ENCODE results near the gene LHX6. TPM values are rescaled to one million over a fixed set of nuclear protein-coding genes. Genes with fewer than 3 reads are reported as not detected.

LHX6 gene
- total RNA-seq, 1 donor from 2014 or later, result 0.32 TPM

DNA sequence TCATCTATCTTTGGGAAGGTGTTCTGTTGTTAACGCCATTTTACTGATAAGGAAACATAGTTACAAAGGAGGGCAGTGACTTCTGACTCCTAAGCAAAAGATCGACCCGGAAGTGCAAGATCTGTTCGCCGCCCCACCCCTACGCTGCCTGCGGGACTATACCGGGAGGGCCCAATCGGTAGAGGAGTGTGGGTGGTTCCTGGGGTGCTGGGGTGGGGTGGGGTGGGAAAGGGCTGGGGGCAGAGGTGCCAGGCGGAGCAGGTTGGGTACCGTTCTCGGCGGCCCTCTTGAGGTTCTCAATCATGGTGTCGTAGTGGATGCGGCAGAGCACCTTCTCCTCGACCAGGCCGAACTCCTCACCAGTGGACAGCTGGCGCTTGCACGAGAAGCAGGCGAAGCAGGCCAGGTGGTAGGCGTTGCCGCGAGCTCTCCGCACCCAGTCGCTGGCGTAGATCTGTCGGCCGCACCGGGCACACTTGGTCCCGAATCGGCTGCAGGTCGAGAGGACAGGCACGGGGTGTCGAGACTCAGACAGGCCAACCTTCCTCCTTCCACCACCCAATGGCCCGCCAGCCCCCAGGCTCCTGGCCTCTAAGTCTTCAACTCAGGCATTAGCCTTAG is 11.8 kb downstream of the LHX6 start:
- no peak for DNase-seq (ENCODE audit: low read depth)

DNA sequence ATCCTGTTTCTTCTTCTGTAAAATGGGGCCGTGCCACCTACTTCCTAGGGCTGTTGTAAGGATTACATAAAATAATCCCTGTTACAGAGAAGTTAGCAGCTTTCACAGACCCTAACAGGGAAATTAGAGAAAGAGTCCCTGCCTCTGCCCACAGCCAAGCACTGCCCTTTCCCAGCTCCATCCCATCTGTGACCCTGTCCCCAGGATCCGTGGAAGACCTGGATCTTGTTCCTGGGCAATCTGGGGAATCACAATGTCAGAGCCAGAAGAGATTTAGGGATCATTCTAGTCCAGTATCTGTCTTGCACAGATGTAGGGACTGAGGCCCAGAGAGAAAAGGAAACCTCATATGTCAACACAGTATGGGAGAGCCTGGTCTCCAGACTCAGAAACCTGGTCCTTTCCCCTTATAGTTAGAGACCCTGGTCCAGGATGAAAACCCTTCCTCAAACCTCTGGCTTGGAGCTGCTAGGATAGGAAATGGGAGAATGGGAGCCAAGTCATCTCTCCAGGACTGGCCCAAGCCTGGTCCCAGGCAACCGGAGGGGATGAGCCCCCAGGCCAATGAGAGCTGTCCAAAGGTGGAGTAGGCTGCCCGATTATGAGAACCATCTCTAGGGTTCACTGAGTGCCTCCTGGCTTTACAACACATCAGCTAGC is 12.5 kb downstream of the LHX6 start:
- no peak for DNase-seq (ENCODE audit: low read depth)

DNA sequence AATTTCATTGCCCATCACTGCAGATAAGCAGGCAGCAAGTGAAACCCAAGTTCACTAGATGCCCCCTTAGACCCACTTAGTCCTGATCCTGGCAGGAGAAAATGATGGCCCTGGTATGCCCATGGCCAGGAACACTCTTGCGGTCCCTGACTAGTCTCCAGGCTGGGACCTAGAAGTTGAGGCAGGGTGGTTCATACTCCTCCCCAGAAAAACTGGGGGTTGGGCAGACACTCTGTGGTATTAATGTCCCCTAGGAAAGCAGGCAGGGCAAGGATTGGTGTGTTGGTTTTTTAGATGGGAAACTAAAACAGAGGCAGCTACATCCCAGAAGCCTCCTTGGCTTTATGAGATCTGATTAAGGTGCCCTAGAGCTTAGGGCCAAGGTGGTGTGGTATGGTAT is 13.1 kb downstream of the LHX6 start:
- no peak for DNase-seq (ENCODE audit: low read depth)

DNA sequence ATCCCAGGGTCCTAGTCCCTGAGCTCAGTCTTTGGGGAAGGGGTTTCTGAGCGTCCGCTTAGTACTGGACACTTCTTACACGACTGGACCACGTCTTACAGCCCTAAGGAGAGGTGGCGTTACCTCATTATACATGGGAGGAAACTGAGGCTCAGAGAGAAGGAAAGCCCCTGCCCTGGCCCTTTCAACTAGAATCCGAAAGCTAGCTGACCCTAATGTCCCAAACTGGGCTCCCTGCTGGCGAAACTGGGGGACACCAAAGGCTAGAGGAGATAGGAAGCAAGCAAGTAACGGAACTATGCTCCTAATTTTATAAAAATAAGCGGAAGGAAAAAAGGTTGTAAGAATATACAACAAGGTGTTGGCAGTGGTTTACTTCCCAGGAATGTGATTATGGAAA is 14.2 kb downstream of the LHX6 start:
- DNase-seq (ENCODE audit: low read depth), result no peak

DNA sequence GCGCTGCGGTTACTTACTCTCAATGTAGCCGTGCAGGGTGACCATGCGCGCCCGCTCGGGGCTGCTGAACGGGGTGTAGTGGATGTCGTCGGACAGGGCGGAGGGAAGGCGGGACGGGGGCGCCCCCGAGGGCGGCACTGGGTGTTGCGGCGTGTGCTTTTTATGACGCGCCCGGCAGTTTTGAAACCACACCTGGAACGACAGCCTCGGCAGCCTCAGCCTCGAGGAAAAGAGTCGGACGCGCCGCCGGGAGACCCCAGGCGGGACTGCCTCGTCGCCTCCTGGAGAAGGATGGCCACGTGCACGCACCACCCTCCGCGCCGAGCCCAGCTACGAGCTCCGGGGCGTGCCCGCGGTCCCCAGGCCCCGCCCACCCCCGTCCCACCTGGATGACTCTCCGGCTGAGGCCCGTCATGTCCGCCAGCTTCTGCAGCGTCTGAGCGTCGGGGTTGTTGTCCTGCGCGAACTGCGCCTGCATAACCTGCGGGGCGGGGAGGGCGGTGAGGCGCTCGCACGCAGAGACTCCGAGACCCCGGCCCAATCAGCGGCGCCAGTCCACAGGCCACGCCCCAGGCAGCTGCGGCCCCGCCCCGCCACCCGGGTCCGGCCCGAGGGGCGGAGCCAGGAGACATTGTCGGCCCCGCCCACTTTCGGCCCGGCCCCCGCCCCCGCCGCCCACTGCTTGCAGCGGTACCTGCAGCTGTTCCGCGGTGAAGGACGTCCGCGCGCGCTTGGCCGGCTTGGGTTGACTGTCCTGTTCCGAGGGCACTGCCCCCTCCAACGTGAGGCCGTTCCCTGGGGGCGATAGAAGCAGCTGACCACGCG is 15.0 kb downstream of the LHX6 start:
- DNase-seq (ENCODE audit: low read depth), result peak; percentile 71

DNA sequence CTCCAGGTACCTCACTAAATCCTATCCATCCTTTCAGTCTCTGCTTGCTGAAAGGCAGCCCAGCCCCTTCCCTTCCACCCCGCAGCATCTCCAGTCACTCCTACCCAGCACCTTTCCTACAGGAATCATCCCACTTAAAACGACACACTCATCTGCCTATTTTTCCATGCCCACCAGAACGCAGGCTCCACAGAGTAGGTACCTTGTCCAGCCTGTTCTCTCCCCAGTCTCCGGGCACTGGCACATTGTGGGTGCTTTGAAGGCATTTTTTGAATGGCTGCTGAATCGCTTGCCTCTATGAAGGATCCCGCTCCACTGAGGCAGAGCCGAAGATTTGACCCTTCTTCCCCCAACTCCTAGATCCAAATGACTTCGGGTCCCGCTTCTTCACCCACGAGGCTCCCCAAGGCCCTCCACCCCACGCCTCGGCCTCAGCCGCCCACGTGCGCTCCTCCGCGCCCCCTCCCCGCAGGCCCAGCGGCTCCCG is 15.6 kb downstream of the LHX6 start:
- no peak for DNase-seq (ENCODE audit: low read depth)

DNA sequence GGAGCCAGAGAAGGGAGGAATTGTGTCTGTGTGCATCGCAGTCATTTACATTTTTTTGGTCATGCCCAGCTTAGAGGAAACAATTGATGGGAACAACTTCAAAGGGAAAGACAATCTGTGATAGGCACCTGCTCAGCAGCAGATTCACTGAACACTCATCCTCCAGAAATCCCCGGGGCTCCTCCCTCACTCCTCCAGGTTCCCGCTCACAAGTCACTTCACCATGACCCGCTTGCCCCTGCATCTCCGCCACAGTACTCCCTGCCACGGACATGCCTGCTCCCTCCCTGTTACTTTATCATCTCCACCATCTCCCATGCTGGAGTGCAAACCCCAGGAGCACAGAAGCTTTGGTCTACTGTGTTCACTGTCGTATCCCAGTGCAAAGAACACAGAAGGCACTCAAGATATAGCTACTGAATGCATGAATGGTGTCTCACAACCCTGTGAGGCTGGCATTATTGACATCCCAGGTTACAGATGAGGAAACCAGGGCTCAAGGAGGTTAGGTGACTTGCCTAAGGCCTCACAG is 16.2 kb downstream of the LHX6 start:
- DNase-seq (ENCODE audit: low read depth), result no peak

DNA sequence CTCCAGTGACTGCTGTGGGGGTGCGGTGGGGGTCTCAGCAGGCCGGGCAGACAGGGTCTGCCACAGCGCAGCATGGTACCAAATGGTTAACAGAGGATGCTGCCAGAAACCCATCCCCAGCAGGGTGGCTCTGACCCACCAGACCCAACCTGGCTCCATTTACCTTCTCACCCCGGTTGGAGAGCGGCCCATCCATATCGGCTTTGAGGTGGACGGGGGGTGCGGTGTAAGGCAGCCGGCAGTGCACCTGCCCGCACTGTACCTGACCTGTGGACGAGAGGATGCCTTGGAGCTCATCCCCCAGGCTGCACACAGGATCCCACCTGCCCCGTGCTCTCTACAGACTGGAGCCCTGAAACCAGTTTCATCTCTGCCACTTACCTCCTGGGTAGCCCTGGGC is 19.3 kb downstream of the LHX6 start:
- DNase-seq (ENCODE audit: low read depth), result no peak

DNA sequence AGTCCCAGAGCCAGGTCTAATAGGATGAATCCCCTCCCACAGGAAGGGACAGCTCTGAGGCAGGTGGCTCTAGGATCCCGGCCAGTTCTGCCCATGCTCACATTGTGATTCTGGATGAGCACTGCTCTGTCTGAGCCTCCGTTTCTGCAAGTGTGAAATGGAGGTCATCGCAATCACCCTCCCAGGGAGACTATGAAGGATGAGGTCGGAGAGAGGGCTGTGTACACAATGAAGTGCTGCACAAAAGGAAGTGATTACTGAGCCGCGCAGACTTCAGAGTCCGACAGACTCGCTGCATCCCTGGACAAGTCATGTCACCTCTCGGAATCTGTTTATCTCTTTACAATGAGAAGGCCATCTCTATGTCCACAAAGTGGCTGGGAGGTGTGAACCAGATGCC is 21.7 kb downstream of the LHX6 start:
- no peak for DNase-seq (ENCODE audit: low read depth)

DNA sequence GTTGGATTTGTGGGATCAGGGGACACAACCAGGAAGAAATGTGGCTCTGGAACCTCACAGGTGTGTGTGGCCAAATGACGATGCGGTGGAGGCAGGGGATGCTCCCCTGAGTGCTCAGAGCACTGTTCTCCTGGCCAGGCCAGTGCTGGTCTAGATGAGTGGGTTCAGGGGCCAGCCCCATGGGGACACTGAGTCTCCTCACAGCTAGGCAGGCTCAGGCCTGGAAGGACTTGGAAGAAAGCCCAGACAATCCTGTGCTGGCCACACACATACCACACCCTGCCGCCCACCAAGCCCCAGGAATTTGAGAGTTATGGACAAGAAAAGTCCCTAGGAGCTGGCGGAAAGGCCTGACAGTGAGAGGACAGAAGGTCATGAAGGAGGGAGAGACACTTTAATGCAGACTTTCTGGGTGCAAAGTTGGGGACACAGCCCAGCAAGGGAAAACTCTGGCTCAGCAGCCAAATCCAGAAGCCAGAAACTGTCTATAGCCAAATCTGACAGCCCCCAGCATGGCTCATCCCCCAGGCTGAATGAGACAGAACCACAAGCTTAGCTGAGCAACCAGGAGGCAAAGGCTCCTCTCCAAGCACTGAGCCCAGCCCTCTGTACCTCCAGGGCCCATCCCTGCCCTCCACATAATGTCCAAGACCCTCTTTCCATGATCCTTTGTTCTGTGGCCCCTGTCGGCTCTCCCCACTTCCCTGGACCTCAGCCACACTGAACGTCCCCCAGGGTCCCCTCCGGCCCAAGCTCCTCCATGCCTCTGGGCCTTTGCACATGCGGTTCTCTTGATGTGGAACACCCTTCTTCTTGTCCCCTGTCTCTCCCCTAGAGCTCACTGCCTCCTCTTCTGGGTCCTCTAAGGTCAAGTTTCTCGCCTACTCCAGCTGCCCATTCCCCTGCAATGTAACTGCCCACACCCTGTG is 22.4 kb downstream of the LHX6 start:
- DNase-seq (ENCODE audit: low read depth), result peak; percentile 94

DNA sequence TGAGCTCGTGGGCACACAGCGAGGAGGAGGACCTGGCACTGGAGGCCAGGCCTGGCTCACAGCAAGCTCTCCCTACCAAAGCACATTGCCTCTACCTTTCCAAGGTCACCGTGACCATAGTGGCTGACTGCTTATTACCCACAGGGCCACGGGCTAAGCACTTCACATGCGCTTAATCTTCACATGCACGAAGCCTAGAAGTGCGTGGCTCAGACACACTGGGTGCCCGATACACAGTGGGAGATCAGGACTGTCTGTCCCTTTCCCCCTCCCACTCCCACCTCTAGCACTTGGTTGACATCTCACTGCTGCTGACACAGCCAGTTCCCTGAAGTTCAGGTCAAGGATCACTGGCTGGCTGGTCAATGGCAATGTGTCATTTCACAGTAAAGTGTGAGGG is 23.6 kb downstream of the LHX6 start:
- DNase-seq (ENCODE audit: low read depth), result no peak

DNA sequence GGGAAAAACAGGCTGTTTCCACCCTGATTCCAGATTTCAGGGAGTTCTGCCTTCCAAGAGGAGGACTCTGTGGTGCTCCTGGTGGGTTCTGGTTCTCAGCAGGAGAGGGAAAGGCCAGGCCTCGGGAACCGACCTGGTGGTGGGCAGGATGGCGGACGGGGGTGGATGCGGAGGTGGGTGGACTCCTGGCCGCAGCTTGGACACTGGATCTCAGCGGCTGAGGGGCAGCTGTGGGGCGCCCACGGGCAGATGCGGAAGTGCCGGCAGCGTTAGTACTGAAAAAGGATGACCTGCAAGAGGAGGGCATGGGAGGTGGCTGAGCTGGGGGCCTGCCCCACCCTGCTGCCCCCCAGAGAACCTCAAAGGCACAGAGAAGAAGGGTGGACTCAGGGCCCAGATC is 24.3 kb downstream of the LHX6 start:
- DNase-seq (ENCODE audit: low read depth), result no peak

DNA sequence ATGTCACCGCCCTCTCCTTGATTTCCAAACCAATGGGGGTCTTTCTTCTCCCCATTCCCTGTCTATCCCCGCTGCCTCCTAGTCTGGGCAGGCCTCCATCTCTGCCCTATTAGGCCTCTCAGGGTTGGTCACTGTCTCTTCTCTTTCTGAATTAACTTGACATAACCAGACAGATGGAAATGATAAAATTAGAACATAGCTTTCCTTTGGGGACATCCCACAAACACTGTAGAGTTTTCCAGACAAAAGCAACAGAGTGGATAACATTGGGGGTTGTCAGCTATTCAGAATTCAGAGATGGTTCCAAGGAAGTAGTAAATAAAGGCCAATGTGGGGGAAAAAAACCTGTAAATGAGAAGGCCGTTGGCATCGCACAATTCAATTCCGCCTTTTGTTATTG is 24.7 kb downstream of the LHX6 start:
- peak; percentile 86 for DNase-seq (ENCODE audit: low read depth)

DNA sequence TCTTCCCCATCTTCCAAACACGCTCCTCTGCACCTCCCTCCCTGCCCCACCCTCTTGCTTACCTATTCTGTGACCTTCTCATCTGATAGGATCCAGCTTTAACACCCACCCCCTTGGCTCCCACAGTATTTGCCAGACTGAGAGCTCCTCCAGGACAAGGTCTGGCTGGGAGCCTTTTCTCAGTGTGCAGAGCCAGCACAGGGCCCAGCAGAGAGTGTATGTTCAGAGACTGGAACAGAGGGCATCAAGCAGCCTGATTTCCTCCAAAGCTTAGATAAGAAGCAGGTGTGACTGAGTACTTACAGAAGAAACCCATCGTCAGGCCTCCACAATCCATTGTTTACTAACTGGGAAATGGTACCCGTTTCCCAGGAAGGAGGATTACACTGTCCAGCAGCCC is 26.6 kb downstream of the LHX6 start:
- no peak for DNase-seq (ENCODE audit: low read depth)

DNA sequence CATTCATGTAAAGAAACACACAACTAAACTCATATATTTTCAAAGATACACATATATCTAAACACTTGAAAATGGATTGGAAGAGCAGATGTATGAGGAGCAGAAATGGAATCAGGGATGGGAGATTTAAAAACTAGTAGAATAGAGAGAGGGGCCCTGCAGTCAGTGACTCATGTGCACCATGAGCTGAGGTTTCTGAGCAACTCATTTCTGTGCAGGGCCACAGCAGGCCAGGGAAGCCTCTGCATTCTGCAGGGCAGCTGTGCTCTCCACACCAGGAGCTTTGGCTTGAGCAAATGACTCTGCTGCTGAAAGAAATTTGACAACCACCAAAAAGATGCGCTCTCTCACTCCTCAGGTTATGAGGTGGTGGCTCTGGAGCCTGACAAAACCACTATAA is 27.1 kb downstream of the LHX6 start:
- peak; percentile 85 for DNase-seq (ENCODE audit: low read depth)

DNA sequence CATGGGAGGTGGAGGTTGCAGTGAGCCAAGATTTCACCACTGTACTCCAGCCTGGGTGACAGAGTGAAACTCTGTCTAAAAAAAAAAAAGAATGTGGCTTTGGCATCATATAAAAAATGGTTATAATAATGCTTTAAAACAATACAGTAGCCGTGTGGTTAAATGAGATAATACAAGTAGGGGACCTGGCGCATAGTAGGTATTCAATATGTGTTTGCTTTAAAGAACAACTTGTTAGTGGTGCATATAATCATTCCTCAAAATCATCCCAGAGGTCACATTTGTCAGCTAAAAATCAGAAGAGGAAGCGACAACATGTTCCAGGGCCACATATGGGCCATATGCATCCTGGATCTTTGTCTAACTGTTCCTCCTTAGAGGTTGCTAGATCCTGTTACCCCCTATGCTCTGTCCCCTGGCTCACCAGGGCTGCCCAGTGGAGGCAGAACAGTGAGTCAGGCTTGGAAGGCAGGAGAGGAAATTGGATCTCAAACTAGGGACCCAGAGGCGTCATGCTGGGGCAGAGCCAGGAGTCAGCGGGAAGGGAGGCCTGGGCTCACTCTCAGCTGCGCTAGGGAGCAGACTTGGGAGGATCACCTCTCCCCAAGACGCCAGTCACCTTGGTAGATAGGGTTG is 27.7 kb downstream of the LHX6 start:
- peak; percentile 85 for DNase-seq (ENCODE audit: low read depth)

DNA sequence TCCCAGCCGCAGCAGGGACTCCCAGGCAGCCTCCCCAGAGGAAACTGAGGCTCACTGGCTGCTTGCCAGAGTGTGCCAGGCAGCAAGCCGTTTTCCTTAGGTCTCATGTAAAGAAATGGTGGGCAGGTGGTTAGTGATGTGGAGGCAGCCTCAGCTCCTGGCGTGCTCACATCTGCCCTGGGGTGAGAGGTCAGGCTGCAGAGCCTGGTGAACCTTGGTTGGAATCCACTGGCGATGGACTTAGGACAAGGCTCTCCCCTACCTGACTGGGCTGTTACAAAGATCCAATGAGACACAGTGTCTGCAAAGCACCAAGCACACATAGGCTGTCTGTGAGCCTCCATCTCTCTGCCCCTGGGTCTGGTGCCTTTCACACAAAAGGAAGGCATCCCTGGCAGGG is 30.9 kb downstream of the LHX6 start:
- no peak for DNase-seq (ENCODE audit: low read depth)

DNA sequence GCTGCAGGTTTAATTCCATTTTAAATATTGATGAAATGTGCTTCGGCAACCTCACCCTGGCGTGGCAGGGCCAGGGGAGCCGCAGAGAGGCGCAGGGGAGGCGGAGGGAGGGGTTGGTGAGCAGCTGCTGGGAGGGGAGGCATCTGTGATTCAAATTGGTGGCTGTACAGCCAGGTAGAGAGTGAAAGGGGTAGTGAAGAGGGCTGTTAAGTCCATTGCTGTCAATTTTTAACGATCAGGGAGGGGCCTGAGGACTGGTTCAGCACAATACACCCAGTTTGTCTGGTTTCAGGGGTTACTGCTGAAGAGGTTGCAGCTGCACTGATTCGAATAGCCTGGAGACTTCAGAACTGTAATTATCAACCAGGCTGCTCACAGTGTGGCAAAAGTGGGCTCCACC is 31.3 kb downstream of the LHX6 start:
- DNase-seq (ENCODE audit: low read depth), result no peak

DNA sequence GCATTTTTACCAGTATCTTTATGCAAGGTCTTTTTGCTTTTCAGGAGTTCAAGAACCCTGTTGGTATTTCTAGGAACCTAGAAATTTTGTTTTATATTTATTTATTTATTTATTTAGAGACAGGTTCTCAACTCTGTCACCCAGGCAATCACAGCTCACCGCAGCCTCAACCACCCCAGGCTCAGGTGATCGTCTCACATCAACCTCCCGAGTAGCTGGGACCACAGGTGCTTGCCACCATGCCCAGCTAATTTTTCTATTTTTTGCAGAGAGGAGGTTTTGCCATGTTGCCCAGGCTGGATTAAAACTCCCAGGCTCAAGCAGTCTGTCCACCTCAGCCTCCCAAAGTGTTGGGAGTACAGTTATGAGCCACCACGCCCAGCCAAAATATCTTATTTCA is 32.9 kb downstream of the LHX6 start:
- no peak for DNase-seq (ENCODE audit: low read depth)

DNA sequence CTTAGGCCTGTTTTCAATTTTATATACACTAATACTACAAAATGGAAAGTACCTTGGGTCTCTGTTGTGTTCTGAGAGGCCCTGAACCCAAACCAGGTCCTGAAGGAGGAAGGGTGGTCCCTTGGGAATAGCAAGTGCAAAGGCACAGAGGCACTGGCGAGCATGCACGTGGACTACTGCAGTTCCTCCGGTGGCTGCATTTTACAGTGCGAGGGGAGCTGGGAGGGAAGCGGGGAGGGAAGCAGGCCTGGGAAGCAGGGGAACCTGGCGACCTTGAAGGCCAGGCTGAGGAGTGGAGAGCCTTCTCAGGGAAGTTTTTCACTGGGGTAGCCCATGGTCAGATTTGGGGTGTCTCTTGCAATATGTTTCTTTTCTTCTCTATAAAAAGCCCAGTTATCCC is 35.1 kb downstream of the LHX6 start:
- no peak for DNase-seq (ENCODE audit: low read depth)

Measured in myocyte (in vitro differentiated cells).